LHCN-M2 (cell line): Measurements from ENCODE around the gene YLPM1. TPM values are rescaled to one million over a fixed set of nuclear protein-coding genes. Genes with fewer than 3 reads are reported as not detected.

ENCODE experiments used
- DNase-seq: peaks from one replicate; pipeline ENCODE4 v3.0.0-alpha.2; 2012; ENCODE audit warnings: low read depth
- total RNA-seq: library from RNA; depleted of rRNA; stranded (reverse); fragments of >200 nt; gene quantifications from 2 replicates; pipeline ENCODE4 v1.2.3, GENCODE V29; 2014; rRNA removed

YLPM1 gene
- total RNA-seq, 1 experiment from 2014 or later, result 26.8 TPM

- DNase-seq, result no peak
Observed at GRCh38 chr14:74868739-74869138, 105.6 kb downstream of the YLPM1 start.

GRCh38 chr14:74871819-74872218, 108.7 kb downstream of the YLPM1 start:
- DNase-seq, result no peak

- no peak for DNase-seq
Observed at GRCh38 chr14:74875204-74875603, 112.1 kb downstream of the YLPM1 start.

GRCh38 chr14:74875941-74876913, 113.1 kb downstream of the YLPM1 start, which contains the start of gene PROX2:
PROX2 (minus strand) TSS chr14:74876145; CDS start chr14:74863834, 12,311 bp downstream.
- DNase-seq, result no peak

- no peak for DNase-seq
Observed at GRCh38 chr14:74879427-74880182, 116.5 kb downstream of the YLPM1 start.

- peak; percentile 84 for DNase-seq
Observed at GRCh38 chr14:74881431-74882102, 118.5 kb downstream of the YLPM1 start, which contains the start of gene DLST. DLST (plus strand) TSS chr14:74881916; CDS start chr14:74881954, 38 bp downstream.

GRCh38 chr14:74882103-74882920, 119.2 kb downstream of the YLPM1 start:
- peak; percentile 42 for DNase-seq

Other genes with a start within 250 kb of the YLPM1 start
- gene LTBP2, start 151.1 kb upstream of the YLPM1 start, total RNA-seq, result 151 and 211 TPM in 2 replicates
- 32.9 and 38.2 TPM in 2 replicates for gene AREL1, start 50.2 kb upstream of the YLPM1 start, total RNA-seq
- 29.2 and 36.1 TPM in 2 replicates for gene FCF1, start 50.2 kb upstream of the YLPM1 start, total RNA-seq
- not detected in 2 replicates for gene PROX2, start 112.8 kb downstream of the YLPM1 start, total RNA-seq
- 66.7 and 71.6 TPM in 2 replicates for gene DLST, start 118.6 kb downstream of the YLPM1 start, total RNA-seq
- 0.80 and 1.9 TPM in 2 replicates for gene RPS6KL1, start 159.9 kb downstream of the YLPM1 start, total RNA-seq
- gene PGF, start 192.3 kb downstream of the YLPM1 start, total RNA-seq, result 82.3 and 181 TPM in 2 replicates
- 78.9 and 88.7 TPM in 2 replicates for gene EIF2B2, start 239.6 kb downstream of the YLPM1 start, total RNA-seq